Caco-2 (cell line): Measurements from ENCODE around the gene LRRC27. TPM values are rescaled to one million over a fixed set of nuclear protein-coding genes. Genes with fewer than 3 reads are reported as not detected.

Source experiments
- BruUV-seq: library from RNA; stranded (reverse); fragments of 400-500 nt; replicated peaks from 2 replicates; lab custom pipeline; 2021; lab: Mats Ljungman, UMichigan
- CTCF ChIA-PET: fragments of 300-600 bp; sonication (Branson Sonifier 250); formaldehyde crosslinking; loops from one replicate; lab custom pipeline; 2022; ENCODE audit warnings: antibody characterized with exemption; lab: Charles Lee
- POLR2A ChIA-PET: fragments of 300-600 bp; sonication (Branson Sonifier 250); formaldehyde crosslinking; loops from one replicate; lab custom pipeline; 2022; ENCODE audit warnings: antibody characterized with exemption; lab: Charles Lee
- DNase-seq, 2 experiments: peaks; one replicate each; pipeline versions ENCODE4 v3.0.0 to v3.0.0-alpha.2; 2020 to 2022
- H3K27me3 ChIP-seq: replicated peaks from 2 replicates; pipeline ENCODE4 v1.6.0; 2011; ENCODE audit warnings: low read length; ENCODE audit not compliant: control insufficient read depth, insufficient read depth
- H3K36me3 ChIP-seq: 2 replicates; pipeline ENCODE4 v1.5.1; 2011; ENCODE audit warnings: low read length; ENCODE audit not compliant: control insufficient read depth, insufficient read depth
- H3K4me1 ChIP-seq: fragments of 250-450 bp; sonication (Bioruptor Pico); 2 replicates; pipeline ENCODE4 v1.5.1; 2020; ENCODE audit warnings: mild to moderate bottlenecking
- H3K4me3 ChIP-seq: 2 replicates; pipeline ENCODE4 v1.5.1; 2011; ENCODE audit warnings: low read depth, mild to moderate bottlenecking, control low read depth, low read length
- H3K9me3 ChIP-seq: fragments of 250-450 bp; sonication (Bioruptor Pico); 2 replicates; pipeline ENCODE4 v1.5.1; 2020; ENCODE audit warnings: mild to moderate bottlenecking, moderate library complexity
- H3K27ac Mint-ChIP-seq: one replicate; pipeline ENCODE4 v1.8.0; 2022; ENCODE audit warnings: mixed read lengths; ENCODE audit not compliant: unreplicated experiment
- H3K27me3 Mint-ChIP-seq: one replicate; pipeline ENCODE4 v1.8.0; 2022; ENCODE audit warnings: mixed read lengths; ENCODE audit not compliant: insufficient read depth, unreplicated experiment
- H3K36me3 Mint-ChIP-seq: one replicate; pipeline ENCODE4 v1.8.0; 2022; ENCODE audit warnings: mild to moderate bottlenecking, mixed read lengths; ENCODE audit not compliant: insufficient read depth, unreplicated experiment
- H3K4me1 Mint-ChIP-seq: one replicate; pipeline ENCODE4 v1.8.0; 2022; ENCODE audit warnings: low read depth, mixed read lengths; ENCODE audit not compliant: unreplicated experiment
- H3K4me3 Mint-ChIP-seq: one replicate; pipeline ENCODE4 v1.8.0; 2022; ENCODE audit warnings: mild to moderate bottlenecking, moderate library complexity, mixed read lengths; ENCODE audit not compliant: unreplicated experiment
- H3K9me3 Mint-ChIP-seq: one replicate; pipeline ENCODE4 v1.8.0; 2022; ENCODE audit warnings: mixed read lengths; ENCODE audit not compliant: unreplicated experiment
- intact Hi-C: fragments of 100-400 bp; cut with micrococcal nuclease; formaldehyde crosslinking; loops from one replicate; pipeline ENCODE4 v1.10.0; 2022; ENCODE audit not compliant: unreplicated experiment
- total RNA-seq: library from RNA; stranded (reverse); gene quantifications from 2 replicates; pipeline ENCODE4 v1.2.3, GENCODE V29; 2022
- TF ChIP-seq, protein P1 (sequence below), 2 experiments: fragments of 200-600 bp in 1 of 2; IDR thresholded peaks; 1 replicate in 1 of 2; 2 replicates in 1 of 2; pipeline versions ENCODE4 v1.5.1 to v1.8.0; 2011 to 2022; ENCODE audit warnings: antibody characterized with exemption in 1 of 2, control low read depth in 1 of 2, inconsistent platforms in 1 of 2, low read depth in 1 of 2, low read length in 1 of 2, mild to moderate bottlenecking in 1 of 2, moderate library complexity in 1 of 2; ENCODE audit not compliant: insufficient read depth in 1 of 2, severe bottlenecking in 1 of 2, unreplicated experiment in 1 of 2

LRRC27 gene
- total RNA-seq, 1 experiment from 2014 or later, result 11.7 TPM

DNA sequence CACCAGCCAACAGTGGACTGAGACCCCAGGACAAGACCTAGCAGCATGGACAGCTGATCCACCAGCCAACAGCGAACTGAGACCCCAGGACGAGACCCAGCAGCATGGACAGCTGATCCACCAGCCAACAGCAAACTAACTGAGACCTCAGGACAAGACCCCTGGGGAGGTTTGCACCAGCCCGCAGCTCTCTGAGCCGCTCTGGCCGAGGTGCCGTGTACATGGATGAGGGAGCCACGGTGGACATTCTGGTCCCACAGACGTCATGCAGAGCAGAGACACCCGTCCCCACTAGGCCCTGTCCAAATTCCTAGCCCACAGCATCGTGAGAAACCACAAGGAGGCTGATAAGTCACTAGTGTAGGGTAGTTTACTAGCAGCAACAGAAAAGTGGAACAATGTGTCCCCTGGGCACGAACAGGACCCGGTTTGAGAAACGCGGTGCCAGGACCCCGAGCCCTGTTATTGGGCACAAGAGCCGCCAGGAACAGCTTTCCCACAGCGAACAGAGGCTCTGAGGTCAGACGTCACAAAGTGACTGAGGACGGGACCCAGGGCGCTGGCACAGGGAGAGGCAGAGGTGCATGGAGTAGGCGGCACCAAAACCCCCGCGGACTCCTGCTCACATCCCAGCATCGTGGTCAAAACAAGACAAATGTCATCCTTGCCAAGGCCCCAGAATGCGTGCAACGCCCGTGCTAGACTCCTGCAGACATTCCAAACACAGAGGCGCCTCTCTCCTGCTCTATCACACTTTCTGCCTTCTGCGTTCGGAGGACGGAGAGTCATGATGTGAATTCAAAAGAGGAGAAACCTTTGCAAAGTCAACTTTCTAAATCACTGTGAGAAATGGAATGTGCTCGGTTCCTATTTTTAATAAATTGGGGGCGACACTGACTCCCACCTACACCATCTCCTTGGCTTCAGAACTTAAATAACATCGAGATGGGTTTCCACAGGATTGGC, 32.3 kb upstream of the LRRC27 start:
- no TSS peak for BruUV-seq
- intact Hi-C loops, result no loop called here

DNA sequence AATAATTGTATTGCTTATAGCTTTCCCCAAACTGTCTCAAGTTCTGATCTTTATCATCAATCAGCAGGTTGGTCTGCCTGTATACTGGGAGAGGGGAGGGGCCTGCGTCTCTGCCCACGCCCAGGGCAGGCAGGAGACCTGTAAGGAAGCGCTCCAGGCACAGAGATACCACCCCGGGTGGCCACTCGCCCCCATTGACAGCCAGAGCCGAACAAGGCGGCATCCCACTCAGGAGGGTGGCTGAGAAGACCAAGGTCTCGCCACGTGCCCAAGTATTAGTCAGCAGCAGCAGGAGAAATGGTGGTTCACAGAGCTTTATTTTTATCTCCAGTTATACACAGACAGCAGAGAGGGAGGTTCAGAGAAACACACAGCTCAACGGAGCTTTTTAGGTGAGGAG, 31.4 kb upstream of the LRRC27 start:
- H3K27me3 Mint-ChIP-seq, result peaks cover 2% of the 10 kb centered on the region
- CTCF ChIA-PET, result no interaction called here

More for the DNA sequence above, 32.3 kb upstream of the LRRC27 start:
- ChIA-PET POLR2A (no interaction called here), CTCF (no interaction called here)
- Histone ChIP-seq H3K9me3 (no peaks in the 10 kb centered on the region), H3K4me3 (no peak overlapping the region), H3K27me3 (no peaks in the 10 kb centered on the region), H3K36me3 (no peaks in the 10 kb centered on the region), H3K4me1 (no peaks in the 10 kb centered on the region)
- Mint-ChIP-seq H3K4me3 (no peak overlapping the region), H3K4me1 (no peaks in the 10 kb centered on the region), H3K36me3 (no peaks in the 10 kb centered on the region), H3K27ac (no peak overlapping the region), H3K27me3 (peaks cover 2% of the 10 kb centered on the region), H3K9me3 (no peaks in the 10 kb centered on the region)
- peak in 1 of 2 experiments; percentile 12 for DNase-seq
- TF ChIP-seq, protein P1, sequence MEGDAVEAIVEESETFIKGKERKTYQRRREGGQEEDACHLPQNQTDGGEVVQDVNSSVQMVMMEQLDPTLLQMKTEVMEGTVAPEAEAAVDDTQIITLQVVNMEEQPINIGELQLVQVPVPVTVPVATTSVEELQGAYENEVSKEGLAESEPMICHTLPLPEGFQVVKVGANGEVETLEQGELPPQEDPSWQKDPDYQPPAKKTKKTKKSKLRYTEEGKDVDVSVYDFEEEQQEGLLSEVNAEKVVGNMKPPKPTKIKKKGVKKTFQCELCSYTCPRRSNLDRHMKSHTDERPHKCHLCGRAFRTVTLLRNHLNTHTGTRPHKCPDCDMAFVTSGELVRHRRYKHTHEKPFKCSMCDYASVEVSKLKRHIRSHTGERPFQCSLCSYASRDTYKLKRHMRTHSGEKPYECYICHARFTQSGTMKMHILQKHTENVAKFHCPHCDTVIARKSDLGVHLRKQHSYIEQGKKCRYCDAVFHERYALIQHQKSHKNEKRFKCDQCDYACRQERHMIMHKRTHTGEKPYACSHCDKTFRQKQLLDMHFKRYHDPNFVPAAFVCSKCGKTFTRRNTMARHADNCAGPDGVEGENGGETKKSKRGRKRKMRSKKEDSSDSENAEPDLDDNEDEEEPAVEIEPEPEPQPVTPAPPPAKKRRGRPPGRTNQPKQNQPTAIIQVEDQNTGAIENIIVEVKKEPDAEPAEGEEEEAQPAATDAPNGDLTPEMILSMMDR (IDR thresholded peaks at IDR 0.05; ENCODE audit: insufficient read depth in 1 of 2, low read depth in 1 of 2, low read length in 1 of 2, severe bottlenecking in 1 of 2, unreplicated experiment in 1 of 2), result no peak

More for the DNA sequence above, 31.4 kb upstream of the LRRC27 start:
- intact Hi-C loops, result no loop called here
- Histone ChIP-seq H3K9me3 (no peaks in the 10 kb centered on the region), H3K4me1 (no peaks in the 10 kb centered on the region), H3K27me3 (no peaks in the 10 kb centered on the region), H3K4me3 (no peak overlapping the region), H3K36me3 (no peaks in the 10 kb centered on the region)
- BruUV-seq, result no TSS peak
- Mint-ChIP-seq H3K36me3 (no peaks in the 10 kb centered on the region), H3K27ac (no peak overlapping the region), H3K4me1 (no peaks in the 10 kb centered on the region), H3K4me3 (no peak overlapping the region), H3K9me3 (no peaks in the 10 kb centered on the region)
- TF ChIP-seq, protein P1 (IDR thresholded peaks at IDR 0.05; ENCODE audit: insufficient read depth in 1 of 2, low read depth in 1 of 2, low read length in 1 of 2, severe bottlenecking in 1 of 2, unreplicated experiment in 1 of 2), result no peak
- POLR2A ChIA-PET, result no interaction called here
- DNase-seq, result no peak
